ENCODE data around the gene NEK7.
"Not testable (repeated sequence)": the region's sequence is repeated elsewhere in the genome, so short reads cannot be mapped to it uniquely, and the experiment has no call there.

Gene NEK7

GRCh38 chr1:198171667-198172540, 15.1 kb downstream of the NEK7 start:
- no peak for DNase-seq (ENCODE audit: low read depth in 2 of 2)

GRCh38 chr1:198173832-198174231, 17.0 kb downstream of the NEK7 start:
- DNase-seq (ENCODE audit: low read depth in 2 of 2): no peak

GRCh38 chr1:198174297-198174696, 17.5 kb downstream of the NEK7 start:
- DNase-seq (ENCODE audit: low read depth in 2 of 2): no peak

GRCh38 chr1:198175423-198176170, 18.8 kb downstream of the NEK7 start:
- DNase-seq (ENCODE audit: low read depth in 2 of 2): no peak

- no peak for DNase-seq (ENCODE audit: low read depth in 2 of 2)
Observed at GRCh38 chr1:198176179-198176578, 19.4 kb downstream of the NEK7 start.

GRCh38 chr1:198177546-198177945, 20.7 kb downstream of the NEK7 start:
- DNase-seq (ENCODE audit: low read depth in 2 of 2): no peak

- DNase-seq (ENCODE audit: low read depth in 2 of 2): no peak
Observed at GRCh38 chr1:198178615-198179014, 21.8 kb downstream of the NEK7 start.

- no peak for DNase-seq (ENCODE audit: low read depth in 2 of 2)
Observed at GRCh38 chr1:198179556-198179981, 22.8 kb downstream of the NEK7 start.

- DNase-seq (ENCODE audit: low read depth in 2 of 2): no peak
Observed at GRCh38 chr1:198183605-198184004, 26.8 kb downstream of the NEK7 start.

GRCh38 chr1:198184516-198184915, 27.7 kb downstream of the NEK7 start:
- no peak for DNase-seq (ENCODE audit: low read depth in 2 of 2)

- DNase-seq (ENCODE audit: low read depth in 2 of 2): no peak
Observed at GRCh38 chr1:198185146-198185545, 28.3 kb downstream of the NEK7 start.

- DNase-seq (ENCODE audit: low read depth in 2 of 2): no peak
Observed at GRCh38 chr1:198185759-198186158, 29.0 kb downstream of the NEK7 start.

- DNase-seq (ENCODE audit: low read depth in 2 of 2): no peak
Observed at GRCh38 chr1:198186916-198187580, 30.2 kb downstream of the NEK7 start.

GRCh38 chr1:198187973-198188588, 31.3 kb downstream of the NEK7 start:
- no peak for DNase-seq (ENCODE audit: low read depth in 2 of 2)

GRCh38 chr1:198191117-198191516, 34.3 kb downstream of the NEK7 start:
- DNase-seq (ENCODE audit: low read depth in 2 of 2): no peak

GRCh38 chr1:198193871-198194270, 37.1 kb downstream of the NEK7 start:
- DNase-seq (ENCODE audit: low read depth in 2 of 2): not testable (repeated sequence)

- DNase-seq (ENCODE audit: low read depth in 2 of 2): no peak
Observed at GRCh38 chr1:198196630-198197029, 39.8 kb downstream of the NEK7 start.

GRCh38 chr1:198197285-198197684, 40.5 kb downstream of the NEK7 start:
- DNase-seq (ENCODE audit: low read depth in 2 of 2): no peak

- DNase-seq (ENCODE audit: low read depth in 2 of 2): no peak
Observed at GRCh38 chr1:198199105-198199504, 42.3 kb downstream of the NEK7 start.

- DNase-seq (ENCODE audit: low read depth in 2 of 2): no peak
Observed at GRCh38 chr1:198201956-198202784, 45.4 kb downstream of the NEK7 start.

- DNase-seq (ENCODE audit: low read depth in 2 of 2): no peak
Observed at GRCh38 chr1:198203434-198203833, 46.6 kb downstream of the NEK7 start.

Data from activated CD8-positive, alpha-beta memory T cell treated with anti-CD3 and anti-CD28 coated beads for 4 hours (primary cell).